Stimulated activated CD4-positive, alpha-beta T cell treated with anti-CD3 and anti-CD28 coated beads, Interleukin-12 subunit alpha, Interleukin-12 subunit beta, amount 100 ng/mL, for 24 hours (primary cell): ENCODE measurements around the gene KLHDC9.

Experiments
- DNase-seq, 2 experiments: peaks; one replicate each; pipeline ENCODE4 v3.0.0-alpha.2; 2020; ENCODE audit warnings: low read depth in 2 of 2

The KLHDC9 gene

GRCh38 chr1:161131523-161132409 lies 33.6 kb downstream of the KLHDC9 start:
- DNase-seq, result no peak

GRCh38 chr1:161132410-161133219 lies 34.5 kb downstream of the KLHDC9 start, which contains the start of gene DEDD:
TSS of gene DEDD (minus strand) at chr1:161132667. CDS start at chr1:161124462, 8,205 bp downstream.
- peak; percentile 79 to 84 for DNase-seq

- DNase-seq, result no peak
These were observed 35.1 kb downstream of the KLHDC9 start for GRCh38 chr1:161133220-161133740.

GRCh38 chr1:161137881-161138280 lies 39.7 kb downstream of the KLHDC9 start:
- DNase-seq, result no peak

GRCh38 chr1:161138431-161138830 lies 40.3 kb downstream of the KLHDC9 start:
- DNase-seq, result no peak

- no peak for DNase-seq
These were observed 41.6 kb downstream of the KLHDC9 start for GRCh38 chr1:161139766-161140165.

GRCh38 chr1:161140755-161141400 lies 42.7 kb downstream of the KLHDC9 start:
- no peak for DNase-seq

GRCh38 chr1:161145832-161146231 lies 47.7 kb downstream of the KLHDC9 start:
- no peak for DNase-seq
